IMR-90 (cell line): ENCODE results near the gene BMP15. TPM values are rescaled to one million over a fixed set of nuclear protein-coding genes. Genes with fewer than 3 reads are reported as not detected.

ENCODE experiments used
- ATAC-seq: fragments of 200-7000 bp; cut with Tn5 transposase; 2 replicates; pipeline ENCODE4 v1.9.1; 2020; ENCODE audit warnings: low read depth, mild to moderate bottlenecking, moderate library complexity
- BruUV-seq: library from RNA; stranded (reverse); fragments of 400-500 nt; replicated peaks from 2 replicates; lab custom pipeline; 2021; lab: Mats Ljungman, UMichigan
- CTCF ChIA-PET: fragments of 300-600 bp; formaldehyde crosslinking; extraction: SDS; loops from one replicate; lab custom pipeline; 2021; ENCODE audit warnings: antibody characterized with exemption; lab: Yijun Ruan, JAX
- POLR2A ChIA-PET: fragments of 300-600 bp; sonication (Branson Sonifier 250); formaldehyde crosslinking; loops from one replicate; lab custom pipeline; 2022; ENCODE audit warnings: antibody characterized with exemption; ENCODE audit not compliant: unreplicated experiment; lab: Charles Lee
- DNase-seq: peaks from one replicate; pipeline ENCODE4 v3.0.0; 2013
- H2AFZ ChIP-seq: replicated peaks from 2 replicates; pipeline ENCODE3; 2013; ENCODE audit warnings: low read length, mild to moderate bottlenecking; ENCODE audit not compliant: poor library complexity
- H2AK5ac ChIP-seq: 2 replicates; pipeline ENCODE4 v1.6.1; 2013; ENCODE audit warnings: low read depth, low read length, inconsistent platforms
- H2AK9ac ChIP-seq: replicated peaks from 2 replicates; pipeline ENCODE3; 2013; ENCODE audit warnings: mild to moderate bottlenecking, low read depth, low read length, moderate library complexity; ENCODE audit not compliant: poor library complexity
- H2BK120ac ChIP-seq: 2 replicates; pipeline ENCODE4 v1.6.1; 2013; ENCODE audit warnings: low read depth, low read length, inconsistent platforms
- H2BK15ac ChIP-seq: 3 replicates; pipeline ENCODE4 v1.6.1; 2013; ENCODE audit warnings: low read depth, low read length, inconsistent platforms
- H2BK20ac ChIP-seq: 2 replicates; pipeline ENCODE4 v1.6.1; 2013; ENCODE audit warnings: low read depth, mild to moderate bottlenecking, inconsistent platforms, low read length, moderate library complexity
- H2BK5ac ChIP-seq: 2 replicates; pipeline ENCODE4 v1.6.1; 2013; ENCODE audit warnings: mild to moderate bottlenecking, low read depth, low read length, inconsistent platforms; ENCODE audit not compliant: poor library complexity, severe bottlenecking
- H3K14ac ChIP-seq: replicated peaks from 2 replicates; pipeline ENCODE4 v1.6.1; 2013; ENCODE audit warnings: low read depth, low read length, inconsistent platforms
- H3K18ac ChIP-seq: 2 replicates; pipeline ENCODE4 v1.6.1; 2013; ENCODE audit warnings: low read depth, low read length, control low read depth
- H3K23ac ChIP-seq: 2 replicates; pipeline ENCODE4 v1.6.1; 2013; ENCODE audit warnings: low read depth, low read length, inconsistent platforms
- H3K27ac ChIP-seq: 2 replicates; pipeline ENCODE4 v1.5.1; 2013; ENCODE audit warnings: mild to moderate bottlenecking, control low read depth, low read length; ENCODE audit not compliant: insufficient read depth
- H3K27me3 ChIP-seq: 2 replicates; pipeline ENCODE4 v1.6.1; 2013; ENCODE audit warnings: low read length; ENCODE audit not compliant: control insufficient read depth, insufficient read depth
- H3K36me3 ChIP-seq: 2 replicates; pipeline ENCODE4 v1.6.1; 2013; ENCODE audit warnings: low read length, mixed read lengths; ENCODE audit not compliant: control insufficient read depth, insufficient read depth
- H3K4ac ChIP-seq: 2 replicates; pipeline ENCODE4 v1.6.1; 2013; ENCODE audit warnings: low read depth, low read length, inconsistent platforms
- H3K4me1 ChIP-seq: 2 replicates; pipeline ENCODE4 v1.6.1; 2013; ENCODE audit warnings: low read length, mixed read lengths; ENCODE audit not compliant: control insufficient read depth, insufficient read depth
- H3K4me2 ChIP-seq: 2 replicates; pipeline ENCODE4 v1.6.1; 2013; ENCODE audit warnings: low read depth, mild to moderate bottlenecking, control low read depth, low read length, moderate library complexity
- H3K4me3 ChIP-seq: 2 replicates; pipeline ENCODE4 v1.5.1; 2013; ENCODE audit warnings: low read depth, mild to moderate bottlenecking, control low read depth, low read length, moderate library complexity; ENCODE audit not compliant: insufficient read depth
- H3K56ac ChIP-seq: 2 replicates; pipeline ENCODE4 v1.6.1; 2013; ENCODE audit warnings: low read length, inconsistent platforms; ENCODE audit not compliant: insufficient read depth; ENCODE audit errors: extremely low read depth
- H3K79me1 ChIP-seq, 2 experiments: 2 replicates each; pipeline ENCODE4 v1.6.1; 2013; ENCODE audit warnings: low read length in 2 of 2, inconsistent platforms in 1 of 2, low read depth in 1 of 2
- H3K9ac ChIP-seq: 2 replicates; pipeline ENCODE4 v1.6.1; 2013; ENCODE audit warnings: low read depth, low read length, control low read depth
- H3K9me1 ChIP-seq: 2 replicates; pipeline ENCODE4 v1.6.1; 2013; ENCODE audit warnings: low read length, inconsistent platforms; ENCODE audit not compliant: insufficient read depth
- H3K9me3 ChIP-seq: 2 replicates; pipeline ENCODE4 v1.6.1; 2013; ENCODE audit warnings: low read length; ENCODE audit not compliant: control insufficient read depth, insufficient read depth
- H4K20me1 ChIP-seq: 2 replicates; pipeline ENCODE4 v1.6.1; 2013; ENCODE audit warnings: low read length, inconsistent platforms; ENCODE audit not compliant: insufficient read depth
- H4K5ac ChIP-seq: 2 replicates; pipeline ENCODE4 v1.6.1; 2013; ENCODE audit warnings: mild to moderate bottlenecking, low read depth, low read length, control low read depth
- H4K8ac ChIP-seq, 2 experiments: 2 replicates each; pipeline ENCODE4 v1.6.1; 2013; ENCODE audit warnings: low read depth in 2 of 2, low read length in 2 of 2, control low read depth in 1 of 2, inconsistent platforms in 1 of 2
- H4K91ac ChIP-seq: 2 replicates; pipeline ENCODE4 v1.6.1; 2013; ENCODE audit warnings: low read depth, low read length, inconsistent platforms; ENCODE audit not compliant: insufficient read depth
- BHLHE40 ChIP-seq: fragments of 150-350 bp; IDR thresholded peaks from 2 replicates; pipeline ENCODE4 v1.6.1; 2016; ENCODE audit warnings: mild to moderate bottlenecking, low read depth, low read length
- CEBPB ChIP-seq: IDR thresholded peaks from 2 replicates; pipeline ENCODE4 v1.6.1; 2012; ENCODE audit warnings: low read depth, low read length, improper control_type of control experiment
- CHD1 ChIP-seq: IDR thresholded peaks from 2 replicates; pipeline ENCODE4 v1.6.1; 2012; ENCODE audit warnings: low read depth, low read length, improper control_type of control experiment
- FOS ChIP-seq: fragments of 150-350 bp; IDR thresholded peaks from 2 replicates; pipeline ENCODE4 v1.6.1; 2016; ENCODE audit warnings: low read depth, low read length
- MAFK ChIP-seq: IDR thresholded peaks from 2 replicates; pipeline ENCODE4 v1.6.1; 2012; ENCODE audit warnings: low read depth, low read length, improper control_type of control experiment
- MAZ ChIP-seq: IDR thresholded peaks from 2 replicates; pipeline ENCODE4 v1.6.1; 2012; ENCODE audit warnings: low read depth, mild to moderate bottlenecking, low read length, improper control_type of control experiment, moderate library complexity, borderline replicate concordance
- MXI1 ChIP-seq: IDR thresholded peaks from 2 replicates; pipeline ENCODE4 v1.6.1; 2012; ENCODE audit warnings: low read depth, mild to moderate bottlenecking, low read length, moderate library complexity, borderline replicate concordance
- NFE2L2 ChIP-seq: fragments of 150-350 bp; IDR thresholded peaks from 2 replicates; pipeline ENCODE4 v1.6.1; 2016; ENCODE audit warnings: low read depth, mild to moderate bottlenecking, low read length
- POLR2A ChIP-seq: IDR thresholded peaks from 2 replicates; pipeline ENCODE4 v1.6.1; 2012; ENCODE audit warnings: mild to moderate bottlenecking, low read depth, low read length
- RAD21 ChIP-seq: IDR thresholded peaks from 2 replicates; pipeline ENCODE4 v1.6.1; 2012; ENCODE audit warnings: low read length, improper control_type of control experiment
- RCOR1 ChIP-seq: IDR thresholded peaks from 2 replicates; pipeline ENCODE4 v1.6.1; 2012; ENCODE audit warnings: mild to moderate bottlenecking, low read length, improper control_type of control experiment; ENCODE audit not compliant: insufficient replicate concordance
- RFX5 ChIP-seq: IDR thresholded peaks from 2 replicates; pipeline ENCODE4 v1.8.0; 2012; ENCODE audit warnings: low read depth, mild to moderate bottlenecking, low read length, moderate library complexity
- SMC3 ChIP-seq: fragments of 150-350 bp; IDR thresholded peaks from 2 replicates; pipeline ENCODE4 v1.6.1; 2016; ENCODE audit warnings: low read depth, mild to moderate bottlenecking, antibody characterized with exemption, low read length, moderate library complexity
- dilution Hi-C: fragments of 300-500 bp; cut with HindIII; formaldehyde crosslinking; loops from one replicate; pipeline ENCODE4 v1.14.3; 2018; ENCODE audit warnings: low sequenced_read_pairs; ENCODE audit not compliant: unreplicated experiment
- in situ Hi-C: fragments of 300-500 bp; cut with MboI; formaldehyde crosslinking; loops from 3 replicates; pipeline ENCODE4 v1.14.3; 2019; ENCODE audit warnings: low sequenced_read_pairs, inconsistent platforms, mixed read lengths
- intact Hi-C: fragments of 100-400 bp; cut with micrococcal nuclease; formaldehyde crosslinking; loops from 2 replicates; pipeline ENCODE4 v1.10.0; 2022
- polyA plus RNA-seq, 3 experiments: library from polyadenylated mRNA; depleted of rRNA; stranded (reverse); fragments of >200 nt; gene quantifications; 2 replicates each; pipeline ENCODE4 v1.2.3, GENCODE V29; 2012; ENCODE audit warnings: low replicate concordance in 1 of 3
- total RNA-seq: library from RNA; depleted of rRNA; stranded (reverse); fragments of >200 nt; gene quantifications from 2 replicates; pipeline ENCODE4 v1.2.3, GENCODE V29; 2012
- TF ChIP-seq, protein P1 (sequence below): fragments of 150-350 bp; IDR thresholded peaks from 2 replicates; pipeline ENCODE4 v1.6.1; 2016; ENCODE audit warnings: low read depth, mild to moderate bottlenecking, low read length, moderate library complexity, borderline replicate concordance
- TF ChIP-seq, protein P2 (sequence below): fragments of 150-350 bp; IDR thresholded peaks from 2 replicates; pipeline ENCODE4 v1.6.1; 2017; ENCODE audit warnings: mild to moderate bottlenecking, antibody characterized with exemption, low read length, low read depth
- TF ChIP-seq, protein P3 (sequence below): conservative IDR thresholded peaks from 2 replicates; pipeline ENCODE4 v1.5.1; 2012; ENCODE audit warnings: mild to moderate bottlenecking, low read depth, low read length, improper control_type of control experiment

Gene BMP15
- total and polyA plus RNA-seq, 2 of the 4 experiments (the other 2 are of a cell fraction) = not detected

GRCh38 chrX:50963842-50964241, 53.3 kb downstream of the BMP15 start:
- Histone ChIP-seq H2BK5ac (no peak overlapping the region), H2BK20ac (no peak overlapping the region), H3K36me3 (no peaks in the 10 kb centered on the region), H3K79me1 (no peaks in the 10 kb centered on the region), H3K4ac (no peak overlapping the region), H3K27me3 (no peaks in the 10 kb centered on the region; the same call in 1 of the 2 replicates), H2AK5ac (no peak overlapping the region), H2BK120ac (no peak overlapping the region), H2AK9ac (no peak overlapping the region), H3K23ac (no peak overlapping the region), H3K4me2 (no peak overlapping the region), H2AFZ (no peak overlapping the region), H3K9me1 (no peaks in the 10 kb centered on the region), H4K5ac (no peak overlapping the region), H4K8ac (no peak overlapping the region), H3K18ac (no peak overlapping the region), H3K9me3 (no peaks in the 10 kb centered on the region), H3K27ac (no peak overlapping the region), H3K14ac (no peak overlapping the region), H4K20me1 (no peaks in the 10 kb centered on the region), H3K9ac (no peak overlapping the region), H2BK15ac (no peak overlapping the region), H3K4me3 (no peak overlapping the region), H3K56ac (no peak overlapping the region), H3K4me1 (no peaks in the 10 kb centered on the region), H4K91ac (no peak overlapping the region)
- no TSS peak for BruUV-seq
- no peak for DNase-seq
- in situ Hi-C loops = no loop called here
- no peak for ATAC-seq
- intact Hi-C loops = no loop called here
- CTCF ChIA-PET = no interaction called here
- dilution Hi-C loops = no loop called here
- TF ChIP-seq SMC3 (no peak), RFX5 (no peak), NFE2L2 (no peak), CHD1 (no peak), RCOR1 (no peak), MAZ (no peak), RAD21 (no peak), MXI1 (no peak), CEBPB (no peak), POLR2A (no peak), MAFK (no peak), BHLHE40 (no peak), FOS (no peak)
- TF ChIP-seq, protein P1, sequence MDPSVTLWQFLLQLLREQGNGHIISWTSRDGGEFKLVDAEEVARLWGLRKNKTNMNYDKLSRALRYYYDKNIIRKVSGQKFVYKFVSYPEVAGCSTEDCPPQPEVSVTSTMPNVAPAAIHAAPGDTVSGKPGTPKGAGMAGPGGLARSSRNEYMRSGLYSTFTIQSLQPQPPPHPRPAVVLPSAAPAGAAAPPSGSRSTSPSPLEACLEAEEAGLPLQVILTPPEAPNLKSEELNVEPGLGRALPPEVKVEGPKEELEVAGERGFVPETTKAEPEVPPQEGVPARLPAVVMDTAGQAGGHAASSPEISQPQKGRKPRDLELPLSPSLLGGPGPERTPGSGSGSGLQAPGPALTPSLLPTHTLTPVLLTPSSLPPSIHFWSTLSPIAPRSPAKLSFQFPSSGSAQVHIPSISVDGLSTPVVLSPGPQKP = no peak
- TF ChIP-seq, protein P2, sequence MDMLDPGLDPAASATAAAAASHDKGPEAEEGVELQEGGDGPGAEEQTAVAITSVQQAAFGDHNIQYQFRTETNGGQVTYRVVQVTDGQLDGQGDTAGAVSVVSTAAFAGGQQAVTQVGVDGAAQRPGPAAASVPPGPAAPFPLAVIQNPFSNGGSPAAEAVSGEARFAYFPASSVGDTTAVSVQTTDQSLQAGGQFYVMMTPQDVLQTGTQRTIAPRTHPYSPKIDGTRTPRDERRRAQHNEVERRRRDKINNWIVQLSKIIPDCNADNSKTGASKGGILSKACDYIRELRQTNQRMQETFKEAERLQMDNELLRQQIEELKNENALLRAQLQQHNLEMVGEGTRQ = no peak
- TF ChIP-seq, protein P3, sequence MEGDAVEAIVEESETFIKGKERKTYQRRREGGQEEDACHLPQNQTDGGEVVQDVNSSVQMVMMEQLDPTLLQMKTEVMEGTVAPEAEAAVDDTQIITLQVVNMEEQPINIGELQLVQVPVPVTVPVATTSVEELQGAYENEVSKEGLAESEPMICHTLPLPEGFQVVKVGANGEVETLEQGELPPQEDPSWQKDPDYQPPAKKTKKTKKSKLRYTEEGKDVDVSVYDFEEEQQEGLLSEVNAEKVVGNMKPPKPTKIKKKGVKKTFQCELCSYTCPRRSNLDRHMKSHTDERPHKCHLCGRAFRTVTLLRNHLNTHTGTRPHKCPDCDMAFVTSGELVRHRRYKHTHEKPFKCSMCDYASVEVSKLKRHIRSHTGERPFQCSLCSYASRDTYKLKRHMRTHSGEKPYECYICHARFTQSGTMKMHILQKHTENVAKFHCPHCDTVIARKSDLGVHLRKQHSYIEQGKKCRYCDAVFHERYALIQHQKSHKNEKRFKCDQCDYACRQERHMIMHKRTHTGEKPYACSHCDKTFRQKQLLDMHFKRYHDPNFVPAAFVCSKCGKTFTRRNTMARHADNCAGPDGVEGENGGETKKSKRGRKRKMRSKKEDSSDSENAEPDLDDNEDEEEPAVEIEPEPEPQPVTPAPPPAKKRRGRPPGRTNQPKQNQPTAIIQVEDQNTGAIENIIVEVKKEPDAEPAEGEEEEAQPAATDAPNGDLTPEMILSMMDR = no peak
- POLR2A ChIA-PET = no interaction called here
